ENCODE data around the gene TNNT2.

The TNNT2 gene

GRCh38 chr1:201401700-201402099 is 24.2 kb upstream of the TNNT2 start:
- no peak for DNase-seq (ENCODE audit: low read depth)

GRCh38 chr1:201400852-201401230 is 23.4 kb upstream of the TNNT2 start:
- DNase-seq (ENCODE audit: low read depth), result no peak

- DNase-seq (ENCODE audit: low read depth), result no peak
Measured at GRCh38 chr1:201400212-201400851, 22.9 kb upstream of the TNNT2 start.

- no peak for DNase-seq (ENCODE audit: low read depth)
Measured at GRCh38 chr1:201399352-201400126, 22.1 kb upstream of the TNNT2 start.

- DNase-seq (ENCODE audit: low read depth), result no peak
Measured at GRCh38 chr1:201399018-201399351, 21.5 kb upstream of the TNNT2 start, which contains the start of gene LAD1. LAD1 (minus strand) TSS chr1:201399324; CDS start chr1:201399306, 18 bp downstream.

DNA sequence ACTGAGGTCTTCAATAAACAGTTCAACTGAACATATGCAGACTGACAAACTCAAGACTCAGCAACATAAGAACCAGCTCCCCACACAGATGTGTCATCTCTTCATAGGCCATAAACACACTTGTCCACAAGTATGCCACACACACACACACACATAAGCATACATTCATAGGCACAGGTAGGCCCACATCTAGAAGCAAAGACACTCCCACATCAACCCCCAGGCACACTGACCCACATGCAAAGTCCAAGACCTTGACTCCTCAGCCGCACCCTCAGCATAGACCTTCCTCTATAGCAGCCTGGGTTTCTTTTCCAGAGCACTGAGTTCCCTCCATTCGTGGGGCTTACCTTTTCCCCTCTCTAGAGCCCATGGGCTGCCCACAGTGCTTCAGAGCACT is 20.2 kb upstream of the TNNT2 start:
- no peak for DNase-seq (ENCODE audit: low read depth)

DNA sequence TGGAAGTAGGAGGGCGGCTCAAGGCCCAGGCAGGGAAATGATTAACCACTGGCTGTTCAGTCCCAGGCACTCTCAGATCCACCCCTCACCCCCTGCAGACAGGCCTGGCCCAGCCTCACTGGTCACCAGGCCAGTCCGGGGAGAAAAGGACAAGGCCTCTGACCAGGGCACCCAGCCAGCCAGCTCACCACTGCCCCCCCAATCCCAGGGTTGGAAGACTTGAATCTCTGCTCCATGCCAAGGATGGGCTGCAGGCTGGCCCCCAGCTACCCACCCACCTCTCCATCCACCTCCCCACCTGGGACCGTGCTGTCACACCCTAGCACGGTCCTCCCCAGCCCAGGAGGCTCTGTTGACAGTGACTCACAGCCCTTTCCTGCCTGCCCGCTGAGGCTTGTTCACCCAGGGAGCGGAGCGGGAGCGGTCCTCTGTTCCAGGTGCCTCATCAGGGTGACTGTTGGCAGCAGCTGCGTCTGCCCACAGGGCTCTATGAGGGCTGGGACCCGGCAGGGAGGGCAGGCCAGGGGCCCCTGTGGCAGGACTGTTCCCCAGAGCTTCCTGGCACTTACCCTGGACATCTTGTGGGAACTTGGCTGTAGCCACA is 19.5 kb upstream of the TNNT2 start:
- DNase-seq (ENCODE audit: low read depth), result no peak

DNA sequence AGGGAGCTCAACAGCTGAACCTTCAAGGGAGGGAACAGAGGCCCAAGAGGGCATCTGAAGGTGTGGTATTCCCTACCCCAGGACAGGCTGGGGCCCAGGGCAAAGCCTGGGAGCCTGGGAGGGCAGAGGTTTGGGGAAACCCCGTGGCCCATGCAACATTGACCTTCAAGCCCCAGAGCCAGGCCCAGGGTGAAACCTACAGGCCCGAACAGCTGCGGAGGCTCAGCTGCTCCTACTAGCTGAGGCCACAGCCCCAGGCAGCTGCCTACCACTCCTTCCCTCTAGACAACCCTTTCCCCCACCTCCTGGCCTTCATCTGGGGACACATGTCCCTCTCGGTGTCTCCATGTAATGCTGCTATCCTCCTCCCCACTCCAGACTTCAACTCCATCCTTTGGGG is 18.5 kb upstream of the TNNT2 start:
- DNase-seq (ENCODE audit: low read depth), result no peak

DNA sequence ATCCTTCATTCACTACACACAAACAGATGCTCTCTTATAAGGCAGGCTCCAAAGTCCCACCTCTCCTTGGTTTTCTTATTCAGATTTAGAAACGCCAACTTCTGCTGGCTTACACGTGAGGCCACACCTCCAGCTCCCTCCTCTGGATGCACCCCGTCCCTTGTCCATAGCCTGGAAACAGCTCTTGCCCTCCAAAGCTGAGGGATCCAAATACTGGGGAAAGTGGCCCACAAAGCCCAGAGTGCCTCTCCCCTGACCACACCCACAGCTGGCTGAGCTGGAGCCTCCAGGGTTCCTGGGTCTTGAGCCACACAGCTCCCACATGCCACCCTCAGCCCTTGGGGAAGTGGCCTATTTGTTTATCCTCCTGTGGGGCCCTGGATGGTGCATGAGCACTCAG is 17.1 kb upstream of the TNNT2 start:
- no peak for DNase-seq (ENCODE audit: low read depth)

GRCh38 chr1:201393076-201393475 is 15.6 kb upstream of the TNNT2 start:
- no peak for DNase-seq (ENCODE audit: low read depth)

DNA sequence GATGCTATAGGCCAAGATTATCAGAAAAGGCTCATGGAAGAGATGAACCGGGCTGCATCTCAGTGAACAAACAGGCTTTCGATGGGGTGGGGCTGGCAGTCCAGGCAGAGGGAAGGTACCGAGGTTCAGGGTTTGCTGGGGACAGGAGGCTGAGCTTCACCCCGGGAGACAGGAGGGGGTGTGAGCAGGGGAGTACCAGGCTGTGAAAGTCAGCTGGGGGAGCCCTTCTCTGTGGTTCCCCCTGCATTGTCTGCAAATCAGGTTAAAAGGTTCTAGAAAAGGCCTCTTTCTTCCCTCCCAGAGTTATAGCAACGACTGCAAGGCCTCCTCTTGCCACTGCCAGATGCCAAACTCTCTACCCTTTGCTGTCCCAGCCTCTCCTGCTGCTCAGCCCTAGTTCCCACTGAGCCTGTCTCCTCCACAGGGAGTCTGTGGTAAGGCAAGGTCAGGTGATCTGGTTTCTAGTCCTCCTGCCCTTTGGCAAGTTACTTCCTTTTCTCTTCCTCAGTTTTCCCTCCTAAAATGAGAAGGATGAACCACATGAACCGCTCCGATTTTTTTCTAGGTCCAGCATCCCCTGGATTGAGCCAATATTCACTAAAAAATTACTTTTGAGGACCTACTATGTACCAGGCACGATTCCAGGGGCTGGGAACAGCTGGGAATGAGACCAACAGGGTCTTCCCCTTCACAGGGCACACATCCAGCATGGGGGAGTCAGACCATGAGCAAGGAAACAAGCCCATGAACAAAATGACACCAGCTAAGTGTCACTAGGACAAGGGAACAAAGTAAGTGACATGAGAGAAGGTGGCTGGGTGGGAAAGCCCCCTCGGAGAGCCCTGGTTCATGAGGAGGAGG is 14.4 kb upstream of the TNNT2 start:
- no peak for DNase-seq (ENCODE audit: low read depth)

DNA sequence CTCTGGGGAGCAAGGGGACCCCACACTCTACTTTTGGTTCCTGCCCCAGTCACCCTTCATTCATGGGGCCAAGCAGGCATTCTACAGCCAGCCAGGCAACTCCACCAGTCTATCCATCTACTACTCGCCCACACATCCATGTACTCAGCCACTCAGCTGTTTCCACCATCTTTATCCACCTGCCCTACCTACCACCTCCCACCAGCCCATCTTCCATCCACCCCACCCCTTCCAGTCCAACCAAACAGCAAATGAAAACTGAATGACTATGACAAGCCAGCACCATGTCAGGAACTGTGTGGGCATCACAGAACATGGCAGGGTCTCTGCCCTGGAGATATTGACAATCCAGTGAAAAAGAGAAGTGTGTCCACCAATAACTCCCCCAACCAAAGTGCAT is 13.7 kb upstream of the TNNT2 start:
- no peak for DNase-seq (ENCODE audit: low read depth)

DNA sequence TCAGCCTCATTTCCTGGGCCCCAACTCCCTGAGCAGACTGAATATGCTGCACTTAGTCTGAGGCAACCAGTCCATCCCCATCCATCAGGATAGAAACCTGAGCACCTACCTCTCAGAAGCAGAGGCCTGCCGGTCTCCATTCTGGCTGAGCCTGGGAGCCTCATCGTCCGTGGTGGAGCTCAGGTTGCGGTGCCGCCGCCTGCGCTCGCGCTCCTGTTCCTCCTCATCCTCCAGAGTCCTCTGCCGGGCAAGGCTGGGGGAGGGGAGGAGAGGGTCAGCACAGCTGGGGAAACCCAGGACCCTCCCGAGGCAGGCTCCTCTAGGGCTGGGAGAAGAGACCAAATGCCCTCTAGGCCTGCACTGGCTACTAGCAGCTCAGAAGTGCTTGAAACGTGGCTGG is 11.6 kb upstream of the TNNT2 start:
- DNase-seq (ENCODE audit: low read depth), result no peak

DNA sequence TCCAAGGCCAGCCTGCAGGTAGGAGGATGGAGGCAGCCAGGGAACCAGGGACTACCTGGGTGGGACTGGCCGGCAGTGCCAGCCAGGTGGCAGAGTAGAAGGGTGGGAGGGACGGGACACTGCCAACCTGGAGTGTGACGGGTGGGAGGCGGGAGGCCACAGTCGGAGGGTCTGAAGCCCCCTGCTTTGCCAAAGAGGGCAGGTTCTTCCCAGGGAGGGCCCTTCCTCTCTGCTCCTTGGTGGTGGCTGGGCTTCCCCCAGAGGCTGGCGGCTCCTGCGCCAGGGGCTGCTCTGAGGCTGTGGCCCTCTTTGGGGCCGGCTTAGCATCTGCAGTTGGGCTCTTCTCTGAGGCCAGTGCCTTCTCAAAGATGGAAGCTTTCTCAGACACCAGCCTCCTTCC is 8.7 kb upstream of the TNNT2 start:
- DNase-seq (ENCODE audit: low read depth), result no peak

DNA sequence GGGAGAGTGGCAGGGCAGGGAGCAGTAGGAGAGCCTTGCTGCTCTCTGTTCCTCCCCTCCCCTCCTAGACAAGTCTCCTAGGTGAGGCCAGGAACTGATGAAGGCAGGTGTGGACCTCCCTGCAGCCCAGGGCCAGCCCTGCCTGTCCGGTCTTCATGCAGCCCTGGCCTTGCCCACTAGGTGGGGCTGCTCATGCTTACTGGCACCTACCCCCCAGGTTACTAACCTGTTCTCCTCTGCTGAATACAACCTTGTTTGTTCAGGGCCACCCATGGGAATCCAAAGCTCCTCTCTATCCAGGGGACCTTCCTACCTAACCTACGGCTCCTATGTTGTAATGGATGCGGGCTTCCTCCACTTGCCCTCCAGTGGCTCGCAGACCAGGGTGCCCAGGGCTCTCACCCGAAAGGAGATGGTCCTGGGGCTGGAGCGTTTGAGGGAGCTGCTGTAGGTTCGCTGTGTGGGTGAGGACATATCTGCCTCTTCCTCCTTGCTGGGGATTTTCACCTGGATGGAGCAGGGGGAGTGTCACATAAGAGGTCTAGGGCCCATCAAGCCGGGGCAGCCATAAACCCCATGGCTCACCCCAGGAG is 7.9 kb upstream of the TNNT2 start:
- DNase-seq (ENCODE audit: low read depth), result no peak

GRCh38 chr1:201384406-201384782 is 6.9 kb upstream of the TNNT2 start:
- no peak for DNase-seq (ENCODE audit: low read depth)

- DNase-seq (ENCODE audit: low read depth), result no peak
Measured at GRCh38 chr1:201383647-201384405, 6.3 kb upstream of the TNNT2 start.

DNA sequence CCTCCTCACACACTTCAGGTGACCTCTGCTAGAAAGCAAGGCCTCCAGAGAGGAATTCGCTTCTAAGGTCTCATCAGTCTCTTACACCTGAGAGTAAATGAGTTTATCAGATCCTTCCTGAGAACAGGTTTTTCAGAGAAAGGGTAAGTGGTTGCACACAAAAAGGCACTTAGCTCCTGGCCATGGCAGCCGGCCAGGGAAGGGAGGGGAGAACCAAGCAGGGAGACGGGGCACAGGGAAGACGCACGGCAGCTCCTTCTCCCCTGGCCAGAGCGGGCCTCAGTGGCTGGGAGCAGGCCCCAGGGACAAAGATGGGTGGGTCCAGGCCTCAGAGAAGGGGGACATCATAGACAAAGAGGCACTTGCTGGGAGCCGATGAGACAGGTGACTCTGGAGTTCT is 3.6 kb upstream of the TNNT2 start:
- no peak for DNase-seq (ENCODE audit: low read depth)

DNA sequence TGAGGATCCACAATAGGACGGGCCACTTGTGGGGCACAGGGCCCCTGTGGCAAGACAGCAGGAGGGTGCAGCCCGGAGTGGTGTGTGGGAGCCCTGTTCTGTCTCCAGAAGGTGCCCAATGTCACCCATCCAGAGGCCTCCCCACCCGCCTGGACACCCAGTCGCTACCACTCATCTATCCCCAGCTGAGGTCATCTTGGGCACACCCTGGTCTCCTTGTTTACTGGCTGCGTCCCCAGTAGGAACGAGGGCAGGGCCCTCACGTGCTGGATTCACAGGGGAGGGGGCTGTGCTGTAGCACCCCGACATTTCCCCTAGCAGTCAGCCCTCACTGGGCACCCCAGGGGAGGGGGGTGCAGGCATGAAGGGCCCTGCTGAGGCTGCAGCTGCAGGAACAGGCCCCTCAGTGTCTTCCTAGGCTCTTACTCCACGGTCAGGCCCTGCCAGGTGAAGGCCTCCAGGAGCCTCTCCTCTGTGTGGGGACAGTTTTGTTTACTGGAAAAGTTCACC is 2.3 kb upstream of the TNNT2 start:
- no peak for DNase-seq (ENCODE audit: low read depth)

GRCh38 chr1:201378804-201379203 is 1.3 kb upstream of the TNNT2 start:
- no peak for DNase-seq (ENCODE audit: low read depth)
